GM13977 (cell line): ENCODE measurements around the gene HPCAL1.

Experiments used
- DNase-seq: peaks from one replicate; pipeline ENCODE4 v3.0.0; 2012; ENCODE audit warnings: low spot score
- CTCF ChIP-seq: IDR thresholded peaks from 2 replicates; pipeline ENCODE4 v1.5.1; 2012; ENCODE audit warnings: mild to moderate bottlenecking, control low read depth; ENCODE audit not compliant: insufficient read depth; ENCODE audit errors: extremely low read depth, missing control alignments
- in situ Hi-C: fragments of 300-500 bp; cut with MboI; formaldehyde crosslinking; loops from one replicate; pipeline ENCODE4 v1.12.0; 2022; ENCODE audit warnings: low sequenced_read_pairs, low pct_unique_long_range_greater_than_20kb, mixed read lengths, inconsistent platforms; ENCODE audit not compliant: unreplicated experiment

The HPCAL1 gene

DNA sequence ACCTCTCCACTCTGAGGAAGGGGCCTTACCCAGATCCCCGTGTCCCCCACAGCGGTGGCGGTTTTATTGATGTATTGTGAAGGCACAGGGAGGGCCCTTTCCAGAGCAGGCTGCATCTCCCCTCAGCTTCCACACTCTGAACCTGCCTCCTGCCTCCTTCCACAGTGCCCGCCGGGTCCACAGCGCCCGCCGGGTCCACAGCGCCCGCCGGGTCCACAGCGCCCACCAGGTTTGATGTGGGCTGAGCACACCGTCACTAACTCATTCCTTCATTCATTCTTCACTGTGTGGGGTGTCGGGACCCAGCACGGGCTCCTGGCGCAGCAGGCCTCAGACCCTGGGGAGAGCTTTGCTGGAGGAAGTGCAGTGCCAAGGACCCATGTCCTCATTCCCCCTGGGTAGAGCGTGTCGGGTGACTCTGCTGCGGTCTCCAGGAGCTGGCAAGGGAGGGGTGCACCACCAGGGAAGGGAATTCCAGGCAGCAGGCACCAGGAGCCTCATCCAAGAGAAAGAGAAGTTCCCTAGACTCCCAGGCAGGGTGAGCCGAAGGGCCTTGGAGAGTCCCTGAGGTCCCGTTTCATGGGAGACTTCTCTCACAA, 57.1 kb downstream of the HPCAL1 start:
- no peak for DNase-seq
- in situ Hi-C loops: no loop called here
- no peak for TF ChIP-seq CTCF

DNA sequence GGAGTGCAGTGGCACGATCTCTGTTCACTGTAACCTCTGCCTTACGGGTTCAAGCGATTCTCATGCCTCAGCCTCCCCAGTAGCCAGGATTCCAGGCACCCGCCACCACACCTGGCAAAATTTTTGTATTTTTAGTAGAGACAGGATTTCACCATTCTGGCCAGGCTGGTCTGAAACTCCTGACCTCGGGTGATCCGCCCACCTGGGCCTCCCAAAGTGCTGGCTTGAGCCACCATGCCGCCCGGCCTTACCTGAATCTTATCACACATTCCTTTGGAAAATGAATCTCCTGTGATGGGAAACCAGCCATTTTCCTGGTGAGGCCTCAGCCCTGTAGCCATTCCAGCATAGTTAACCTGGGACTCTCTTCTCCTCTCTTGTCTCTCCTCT, 57.8 kb downstream of the HPCAL1 start:
- no peak for TF ChIP-seq CTCF
- DNase-seq: no peak
- in situ Hi-C loops: no loop called here

- TF ChIP-seq CTCF: no peak
- in situ Hi-C loops: no loop called here
- DNase-seq: no peak
These were observed 58.3 kb downstream of the HPCAL1 start for GRCh38 chr2:10360850-10361588.

DNA sequence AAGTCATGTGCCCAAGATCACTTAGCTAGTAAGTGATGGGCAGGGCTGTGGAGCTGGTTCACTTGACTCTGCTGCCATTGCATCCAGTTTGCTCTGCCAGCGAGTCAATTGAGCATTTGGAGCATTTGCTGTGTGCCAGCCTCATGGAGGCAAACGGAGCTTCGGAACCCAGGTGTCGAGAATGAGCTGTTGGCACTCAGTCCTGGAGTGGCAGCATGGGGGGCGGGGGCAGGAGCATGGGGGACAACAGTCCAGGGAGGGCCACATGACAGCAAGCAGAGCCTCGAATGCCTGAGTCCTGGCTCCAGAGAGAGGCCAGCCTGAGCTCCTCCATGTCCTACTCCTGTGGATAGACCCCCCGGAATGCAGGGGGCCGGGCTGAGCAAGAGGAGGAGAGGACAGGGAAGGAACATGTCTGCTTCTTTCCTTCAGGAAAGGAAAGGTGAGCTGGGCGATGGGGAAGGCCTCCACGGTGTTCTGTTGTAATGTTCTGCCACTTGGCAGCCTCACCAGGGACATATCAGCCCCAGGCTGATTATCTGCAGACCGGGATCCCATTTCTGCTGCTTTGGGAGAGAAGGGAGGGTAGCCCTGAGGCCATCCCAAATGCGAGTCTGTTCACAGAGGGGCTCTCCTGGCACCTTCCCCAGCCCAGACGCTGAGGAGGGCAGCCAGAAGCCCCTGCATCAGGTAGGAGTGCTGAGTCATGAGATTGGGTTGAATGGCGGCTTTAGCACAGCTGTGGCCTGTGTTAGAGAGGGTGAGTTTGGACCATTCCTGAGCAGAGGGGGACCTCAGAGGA, 59.6 kb downstream of the HPCAL1 start:
- TF ChIP-seq CTCF: no peak
- in situ Hi-C loops: no loop called here
- DNase-seq: no peak

DNA sequence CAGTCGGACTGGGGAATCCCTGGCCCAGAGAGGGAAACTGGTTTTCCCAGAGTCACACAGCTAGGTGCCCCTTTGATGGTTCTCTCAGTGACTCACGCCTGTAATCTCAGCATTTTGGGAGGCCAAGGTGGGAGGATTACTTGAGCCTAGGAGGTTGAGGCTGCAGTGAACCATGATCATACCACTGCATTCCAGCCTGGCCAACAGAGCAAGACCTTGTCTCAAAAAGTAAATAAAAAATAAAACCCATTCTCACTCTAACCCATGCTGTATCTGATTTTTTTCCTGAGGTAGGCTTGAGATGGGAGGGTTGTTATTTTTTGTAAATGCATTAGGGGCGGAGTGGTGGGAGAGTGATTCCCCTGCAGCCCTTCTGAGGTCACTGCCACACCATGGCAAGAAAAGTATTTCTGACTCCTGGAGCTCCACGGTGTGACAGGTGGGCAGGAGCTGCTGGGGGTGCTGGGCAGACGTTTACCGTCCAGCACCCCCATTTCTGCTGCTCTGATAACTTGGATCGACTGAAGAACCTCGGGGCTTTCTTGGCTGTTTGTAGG, 60.3 kb downstream of the HPCAL1 start:
- TF ChIP-seq CTCF: no peak
- in situ Hi-C loops: no loop called here
- no peak for DNase-seq

DNA sequence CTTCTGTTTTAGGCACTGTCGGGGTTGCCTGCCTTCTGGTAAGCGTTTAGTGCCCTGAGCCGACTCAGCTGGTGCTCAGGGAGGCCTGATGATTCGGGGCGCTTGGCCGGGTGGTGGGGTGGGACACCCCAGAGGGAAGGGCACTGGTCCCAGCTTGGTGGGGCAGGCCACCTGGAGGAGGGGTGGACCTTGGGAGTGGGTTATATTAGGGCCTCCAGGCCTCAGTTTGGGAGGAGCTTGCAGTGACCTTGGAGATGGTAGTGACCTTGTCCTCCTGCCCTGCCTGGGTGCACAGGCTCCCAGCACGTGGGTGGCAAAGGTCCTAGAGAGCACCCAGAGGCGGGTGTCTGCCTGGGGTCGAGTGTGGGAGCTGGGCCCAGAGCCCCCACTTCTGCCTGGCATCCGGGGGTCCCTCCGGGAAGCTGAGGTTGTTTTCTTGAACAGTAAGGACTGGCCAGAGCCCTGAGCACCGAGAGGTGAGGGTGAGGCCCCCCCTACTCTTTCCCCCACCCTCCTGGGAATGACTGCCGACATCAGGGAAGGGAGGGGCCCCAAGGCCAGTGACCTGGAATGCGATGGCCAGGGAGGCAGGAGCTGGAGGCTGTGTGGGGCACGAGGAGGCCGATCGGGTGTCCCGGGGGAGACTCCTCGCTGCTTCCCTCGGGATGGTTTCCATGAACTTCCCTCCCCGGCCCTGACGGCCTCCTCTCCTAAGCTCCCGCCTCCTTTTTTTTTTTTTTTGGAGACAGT, 61.3 kb downstream of the HPCAL1 start:
- no peak for TF ChIP-seq CTCF
- no peak for DNase-seq
- in situ Hi-C loops: no loop called here
